ENCODE results near the gene FOXK2. TPM values are rescaled to one million over a fixed set of nuclear protein-coding genes. Genes with fewer than 3 reads are reported as not detected.
A peak's percentile ranks its signal among the peaks of the same experiment; 100 is the strongest.

FOXK2 gene
- total and polyA plus RNA-seq, 5 donors = 19.9 to 69.1 (median 39.0) TPM

GRCh38 chr17:82631544-82631943 lies 112.0 kb downstream of the FOXK2 start:
- ATAC-seq = no peak
- H3K4me1 ChIP-seq (ENCODE audit: control insufficient read depth, insufficient read depth, low read length) = no peaks in the 10 kb centered on the region
- WGBS = 85% methylated on average over 6 of the region's 6 CpGs

GRCh38 chr17:82632451-82632850 lies 112.9 kb downstream of the FOXK2 start:
- Histone ChIP-seq H3K9me3 (ENCODE audit: control insufficient read depth, low read length) (no peaks in the 10 kb centered on the region), H3K4me3 (ENCODE audit: low read length) (no peak overlapping the region), H3K27ac (ENCODE audit: low read length) (no peak overlapping the region), H3K27me3 (ENCODE audit: control insufficient read depth, insufficient read depth) (no peaks in the 10 kb centered on the region), H3K4me1 (ENCODE audit: control insufficient read depth, insufficient read depth, low read length) (no peaks in the 10 kb centered on the region)
- ATAC-seq (no peak), DNase-seq (no peak)
- intact Hi-C loops (cut with DNase I) = no loop called here
- WGBS = 92% methylated on average over 8 of the region's 8 CpGs

More at GRCh38 chr17:82631544-82631943, 112.0 kb downstream of the FOXK2 start:
- H3K4me3 ChIP-seq (ENCODE audit: low read length) = no peak overlapping the region
- H3K9me3 ChIP-seq (ENCODE audit: control insufficient read depth, low read length) = no peaks in the 10 kb centered on the region
- no peak for DNase-seq
- intact Hi-C loops (cut with DNase I) = no loop called here
- H3K27me3 ChIP-seq (ENCODE audit: control insufficient read depth, insufficient read depth) = no peaks in the 10 kb centered on the region
- no peak overlapping the region for H3K27ac ChIP-seq (ENCODE audit: low read length)

GRCh38 chr17:82633343-82633742 lies 113.8 kb downstream of the FOXK2 start:
- Histone ChIP-seq H3K27me3 (ENCODE audit: control insufficient read depth, insufficient read depth) (no peaks in the 10 kb centered on the region), H3K27ac (ENCODE audit: low read length) (no peak overlapping the region), H3K4me1 (ENCODE audit: control insufficient read depth, insufficient read depth, low read length) (no peaks in the 10 kb centered on the region), H3K4me3 (ENCODE audit: low read length) (no peak overlapping the region), H3K9me3 (ENCODE audit: control insufficient read depth, low read length) (no peaks in the 10 kb centered on the region)
- DNase-seq (no peak), ATAC-seq (no peak)
- intact Hi-C loops (cut with DNase I) = no loop called here

GRCh38 chr17:82636626-82637598 lies 117.4 kb downstream of the FOXK2 start:
- Histone ChIP-seq H3K27me3 (ENCODE audit: control insufficient read depth, insufficient read depth) (no peaks in the 10 kb centered on the region), H3K27ac (ENCODE audit: low read length) (no peak overlapping the region), H3K4me1 (ENCODE audit: control insufficient read depth, insufficient read depth, low read length) (no peaks in the 10 kb centered on the region), H3K4me3 (ENCODE audit: low read length) (no peak overlapping the region), H3K9me3 (ENCODE audit: control insufficient read depth, low read length) (no peaks in the 10 kb centered on the region)
- 80% methylated on average over 16 of the region's 16 CpGs for WGBS
- ATAC-seq = no peak
- DNase-seq = no peak
- intact Hi-C loops (cut with DNase I) = no loop called here

- 73% methylated on average over 4 of the region's 5 CpGs for WGBS
- Histone ChIP-seq H3K27ac (ENCODE audit: low read length) (no peak overlapping the region), H3K9me3 (ENCODE audit: control insufficient read depth, low read length) (no peaks in the 10 kb centered on the region), H3K4me1 (ENCODE audit: control insufficient read depth, insufficient read depth, low read length) (no peaks in the 10 kb centered on the region), H3K4me3 (ENCODE audit: low read length) (no peak overlapping the region), H3K27me3 (ENCODE audit: control insufficient read depth, insufficient read depth) (no peaks in the 10 kb centered on the region)
- ATAC-seq = no peak
- intact Hi-C loops (cut with DNase I) = no loop called here
- DNase-seq = no peak
Observed at GRCh38 chr17:82638183-82638773, 118.7 kb downstream of the FOXK2 start.

- Histone ChIP-seq H3K9me3 (ENCODE audit: control insufficient read depth, low read length) (no peaks in the 10 kb centered on the region), H3K4me1 (ENCODE audit: control insufficient read depth, insufficient read depth, low read length) (no peaks in the 10 kb centered on the region), H3K27ac (ENCODE audit: low read length) (no peak overlapping the region), H3K4me3 (ENCODE audit: low read length) (no peak overlapping the region), H3K27me3 (ENCODE audit: control insufficient read depth, insufficient read depth) (no peaks in the 10 kb centered on the region)
- 88% methylated on average over 14 of the region's 14 CpGs for WGBS
- DNase-seq = no peak
- intact Hi-C loops (cut with DNase I) = no loop called here
- peak; percentile 31 to 58 for ATAC-seq
Observed at GRCh38 chr17:82639628-82640027, 120.1 kb downstream of the FOXK2 start.

- Histone ChIP-seq H3K4me1 (ENCODE audit: control insufficient read depth, insufficient read depth, low read length) (no peaks in the 10 kb centered on the region), H3K9me3 (ENCODE audit: control insufficient read depth, low read length) (no peaks in the 10 kb centered on the region), H3K27me3 (ENCODE audit: control insufficient read depth, insufficient read depth) (no peaks in the 10 kb centered on the region), H3K4me3 (ENCODE audit: low read length) (no peak overlapping the region), H3K27ac (ENCODE audit: low read length) (no peak overlapping the region)
- 88% methylated on average over 5 of the region's 5 CpGs for WGBS
- no peak for ATAC-seq
- DNase-seq = no peak
- intact Hi-C loops (cut with DNase I) = no loop called here
Observed at GRCh38 chr17:82640036-82640435, 120.5 kb downstream of the FOXK2 start.

- WGBS = 95% methylated on average over 14 of the region's 14 CpGs
- DNase-seq = no peak
- Histone ChIP-seq H3K27ac (ENCODE audit: low read length) (no peak overlapping the region), H3K4me3 (ENCODE audit: low read length) (no peak overlapping the region), H3K9me3 (ENCODE audit: control insufficient read depth, low read length) (no peaks in the 10 kb centered on the region), H3K4me1 (ENCODE audit: control insufficient read depth, insufficient read depth, low read length) (no peaks in the 10 kb centered on the region), H3K27me3 (ENCODE audit: control insufficient read depth, insufficient read depth) (no peaks in the 10 kb centered on the region)
- intact Hi-C loops (cut with DNase I) = no loop called here
- ATAC-seq = no peak
Observed at GRCh38 chr17:82642022-82642421, 122.5 kb downstream of the FOXK2 start.

GRCh38 chr17:82644148-82644547 lies 124.6 kb downstream of the FOXK2 start:
- DNase-seq = no peak
- Histone ChIP-seq H3K27ac (ENCODE audit: low read length) (no peak overlapping the region), H3K4me1 (ENCODE audit: control insufficient read depth, insufficient read depth, low read length) (no peaks in the 10 kb centered on the region), H3K9me3 (ENCODE audit: control insufficient read depth, low read length) (no peaks in the 10 kb centered on the region), H3K4me3 (ENCODE audit: low read length) (no peak overlapping the region), H3K27me3 (ENCODE audit: control insufficient read depth, insufficient read depth) (no peaks in the 10 kb centered on the region)
- WGBS = 82% methylated on average over 5 of the region's 5 CpGs
- intact Hi-C loops (cut with DNase I) = no loop called here
- ATAC-seq = no peak

GRCh38 chr17:82645516-82645915 lies 126.0 kb downstream of the FOXK2 start:
- no peaks in the 10 kb centered on the region for H3K27me3 ChIP-seq (ENCODE audit: control insufficient read depth, insufficient read depth)
- no peaks in the 10 kb centered on the region for H3K4me1 ChIP-seq (ENCODE audit: control insufficient read depth, insufficient read depth, low read length)
- no peak for ATAC-seq
- no peak overlapping the region for H3K27ac ChIP-seq (ENCODE audit: low read length)
- no peaks in the 10 kb centered on the region for H3K9me3 ChIP-seq (ENCODE audit: control insufficient read depth, low read length)
- intact Hi-C loops (cut with DNase I) = no loop called here
- DNase-seq = no peak
- 96% methylated on average over 4 of the region's 4 CpGs for WGBS
- H3K4me3 ChIP-seq (ENCODE audit: low read length) = no peak overlapping the region

- whole genome bisulfite sequencing = under 1% methylated on average over 54 of the region's 54 CpGs
Observed at GRCh38 chr17:82647593-82648164, 128.1 kb downstream of the FOXK2 start.

More at GRCh38 chr17:82647593-82648164, 128.1 kb downstream of the FOXK2 start:
- peak; percentile 25 to 48 for ATAC-seq
- H3K27ac ChIP-seq (ENCODE audit: low read length) = peak overlapping the region; percentile 19
- intact Hi-C loops (cut with DNase I) = no loop called here
- DNase-seq = peak; percentile 44 to 79 (median 71)
- H3K4me1 ChIP-seq (ENCODE audit: control insufficient read depth, insufficient read depth, low read length) = no peaks in the 10 kb centered on the region
- H3K27me3 ChIP-seq (ENCODE audit: control insufficient read depth, insufficient read depth) = no peaks in the 10 kb centered on the region
- H3K9me3 ChIP-seq (ENCODE audit: control insufficient read depth, low read length) = no peaks in the 10 kb centered on the region
- peak overlapping the region; percentile 89 for H3K4me3 ChIP-seq (ENCODE audit: low read length)
